Embryonic facial prominence (tissue), 1 donor: ENCODE measurements around the gene UBE2QL1.

ENCODE experiments used
- DNase-seq: peaks from one replicate; pipeline ENCODE4 v3.0.0-alpha.2; 2016; ENCODE audit errors: extremely low spot score

Gene UBE2QL1

DNA sequence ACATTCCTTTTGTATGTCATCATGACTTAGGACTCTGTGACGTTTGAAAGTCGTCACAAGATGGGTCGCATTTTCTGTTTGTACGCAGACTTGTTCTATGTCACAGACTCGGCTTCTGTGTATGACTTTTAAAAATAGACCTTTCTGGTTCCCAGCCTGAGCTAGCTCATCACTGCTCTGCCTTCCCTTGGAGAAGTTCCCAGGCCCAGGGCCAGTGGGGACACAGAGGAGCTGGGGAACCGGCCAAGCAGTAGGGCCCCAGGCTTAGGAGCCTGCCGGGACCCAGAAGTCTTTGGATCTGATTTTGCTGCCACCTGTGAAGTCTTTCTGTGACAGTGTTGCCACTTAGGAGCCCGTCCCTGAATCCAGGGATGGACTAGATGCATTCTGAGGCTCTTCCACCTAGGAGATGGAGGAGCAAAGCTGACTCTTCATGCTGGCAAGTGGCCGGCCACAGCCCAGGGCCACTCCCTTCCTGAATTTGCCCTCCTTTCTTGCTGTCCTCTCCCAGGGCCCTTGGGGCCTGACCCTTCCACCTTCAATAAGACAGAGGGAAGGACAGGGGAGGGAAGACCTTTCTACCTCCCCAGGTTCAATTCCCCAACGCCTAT lies 18.1 kb upstream of the UBE2QL1 start:
- DNase-seq: no peak

GRCh38 chr5:6431214-6432195 lies 17.2 kb upstream of the UBE2QL1 start:
- no peak for DNase-seq

DNA sequence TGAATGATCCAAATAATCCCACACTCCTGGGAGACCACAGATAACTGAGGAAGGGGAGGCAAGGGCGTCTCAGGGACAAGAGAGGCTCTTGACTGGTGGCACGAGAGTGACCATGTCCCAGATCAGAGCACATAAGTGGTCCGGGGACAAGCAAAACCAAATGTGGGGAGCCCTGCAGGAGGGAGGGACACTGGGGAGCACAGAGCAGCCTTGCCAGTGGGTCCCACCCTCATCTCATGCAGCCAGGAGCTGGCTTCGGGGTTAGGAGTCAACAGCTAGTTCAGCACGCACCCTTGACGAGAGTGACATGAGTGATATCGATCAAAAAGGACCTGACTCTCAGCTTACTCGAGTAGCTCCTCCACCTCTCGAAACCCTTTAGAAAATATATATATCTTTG lies 16.5 kb upstream of the UBE2QL1 start:
- DNase-seq: no peak

- DNase-seq: no peak
These were observed 13.9 kb upstream of the UBE2QL1 start for GRCh38 chr5:6434731-6435130.

DNA sequence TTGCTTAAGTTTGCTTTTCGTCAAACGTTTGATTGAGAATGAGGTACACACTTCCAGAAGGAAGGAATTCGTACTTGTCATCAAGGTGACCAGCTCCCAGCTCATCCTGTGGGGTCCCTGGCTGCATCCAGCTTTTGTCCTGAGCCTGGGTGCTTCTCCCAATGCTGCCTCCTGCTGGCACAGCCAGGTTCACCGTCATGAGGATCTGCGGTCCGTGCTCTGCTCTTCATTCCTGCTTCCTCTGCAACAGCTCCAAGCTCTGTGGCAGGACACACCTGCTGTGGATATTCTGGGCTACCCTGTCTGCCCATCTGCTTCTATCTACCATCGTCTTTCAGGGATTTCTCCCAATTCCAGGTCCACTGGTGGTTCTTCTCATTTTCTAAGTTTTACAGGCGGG lies 13.3 kb upstream of the UBE2QL1 start:
- no peak for DNase-seq

DNA sequence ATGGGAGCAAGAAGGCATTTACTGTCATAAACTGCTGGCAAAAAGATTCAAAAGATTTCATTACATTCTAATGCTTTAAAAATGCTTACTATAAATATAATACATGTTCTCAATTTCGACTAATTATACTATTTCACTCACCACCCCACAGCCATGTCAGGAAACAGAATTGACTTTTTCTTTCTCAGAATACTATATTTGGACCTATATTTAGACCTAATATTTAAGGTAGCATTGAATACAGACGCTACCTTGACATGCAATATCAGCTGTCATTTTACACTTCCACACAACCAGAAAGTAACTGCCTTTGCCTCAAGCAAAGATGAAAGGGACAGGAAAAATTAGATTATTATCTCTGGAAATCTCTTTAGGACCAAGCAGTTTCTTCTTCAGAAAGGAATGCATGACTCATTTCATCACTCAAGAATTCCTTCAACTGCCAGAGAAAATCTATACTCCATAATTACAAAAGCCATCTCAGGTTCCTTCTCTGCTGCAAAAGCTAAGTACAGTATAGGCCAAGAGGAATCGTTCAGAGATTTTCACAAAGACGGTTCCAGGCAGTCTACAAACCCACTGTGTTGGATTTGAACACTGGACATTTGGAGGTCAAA lies 11.8 kb upstream of the UBE2QL1 start:
- DNase-seq: no peak

- no peak for DNase-seq
These were observed 8.8 kb upstream of the UBE2QL1 start for GRCh38 chr5:6439588-6440550.

DNA sequence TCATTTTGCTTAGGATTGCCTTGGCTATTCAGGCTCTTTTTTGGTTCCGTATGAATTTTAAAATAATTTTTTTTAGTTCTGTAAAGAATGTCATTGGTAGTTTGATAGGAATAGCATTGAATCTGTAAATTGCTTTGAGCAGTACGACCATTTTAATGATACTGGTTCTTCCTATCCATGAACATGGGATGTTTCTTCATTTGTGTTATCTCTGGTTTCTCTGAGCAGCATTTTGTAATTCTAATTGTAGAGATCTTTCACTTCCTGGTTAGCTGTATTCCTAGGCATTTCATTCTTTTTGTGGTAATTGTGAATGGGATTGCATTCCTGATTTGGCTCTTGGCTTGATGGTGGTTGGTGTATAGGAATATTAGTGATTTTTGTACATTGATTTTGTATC lies 6.3 kb upstream of the UBE2QL1 start:
- DNase-seq: no peak

- DNase-seq: no peak
These were observed 5.3 kb upstream of the UBE2QL1 start for GRCh38 chr5:6443326-6443725.

DNA sequence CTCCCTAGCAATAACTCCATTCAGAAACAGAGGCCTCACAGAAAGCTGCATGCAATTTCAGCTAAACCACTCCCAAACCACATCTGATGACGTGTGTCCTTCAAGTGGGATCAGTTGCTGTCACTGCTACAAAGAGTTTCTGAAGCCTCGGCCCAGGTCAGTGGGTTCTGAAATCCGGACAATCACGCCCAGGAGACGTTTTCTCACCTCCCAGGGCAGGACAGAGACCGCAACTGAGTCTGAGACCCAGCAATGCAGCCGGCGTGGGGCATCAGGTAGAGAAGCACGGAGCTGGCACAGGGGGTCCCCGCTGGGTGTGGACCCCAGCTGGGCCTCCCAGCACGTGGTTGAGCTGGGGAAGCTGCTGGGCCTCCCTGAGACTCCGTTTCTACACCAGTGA lies 2.6 kb upstream of the UBE2QL1 start:
- no peak for DNase-seq

DNA sequence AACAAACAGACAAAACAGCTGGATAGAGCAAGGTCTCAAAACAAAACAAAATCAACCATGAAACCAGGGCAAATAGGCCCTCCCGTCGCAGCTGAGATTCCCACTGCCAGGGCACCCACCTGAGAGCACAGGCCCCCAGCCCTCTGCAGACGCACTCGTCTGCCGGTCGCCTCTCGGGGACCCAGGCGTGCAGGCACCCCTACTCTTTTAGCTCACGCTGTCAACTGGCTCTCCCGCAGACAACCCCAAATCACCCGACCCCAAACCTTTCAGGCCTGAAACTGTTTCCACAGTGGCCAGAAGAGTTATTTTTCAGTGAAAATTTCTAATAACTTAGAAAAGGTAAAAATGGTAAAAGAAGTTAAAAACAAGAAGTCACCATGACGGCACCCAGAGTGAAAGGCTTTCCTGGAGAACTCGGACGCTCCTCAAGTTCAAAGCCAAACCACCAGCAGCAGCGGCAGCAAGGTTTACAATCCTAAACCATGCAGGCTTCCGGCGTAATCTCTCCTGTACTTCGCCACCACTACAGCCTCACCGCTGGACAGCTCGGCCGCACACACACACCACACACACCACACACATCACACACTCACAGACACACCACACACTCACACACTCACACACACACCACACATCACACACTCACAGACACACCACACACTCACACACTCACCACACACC lies 1.9 kb upstream of the UBE2QL1 start:
- no peak for DNase-seq

GRCh38 chr5:6447384-6448140 lies 1.1 kb upstream of the UBE2QL1 start:
- DNase-seq: no peak

GRCh38 chr5:6448141-6448491 lies 543 bp upstream of the UBE2QL1 start:
- DNase-seq: no peak

DNA sequence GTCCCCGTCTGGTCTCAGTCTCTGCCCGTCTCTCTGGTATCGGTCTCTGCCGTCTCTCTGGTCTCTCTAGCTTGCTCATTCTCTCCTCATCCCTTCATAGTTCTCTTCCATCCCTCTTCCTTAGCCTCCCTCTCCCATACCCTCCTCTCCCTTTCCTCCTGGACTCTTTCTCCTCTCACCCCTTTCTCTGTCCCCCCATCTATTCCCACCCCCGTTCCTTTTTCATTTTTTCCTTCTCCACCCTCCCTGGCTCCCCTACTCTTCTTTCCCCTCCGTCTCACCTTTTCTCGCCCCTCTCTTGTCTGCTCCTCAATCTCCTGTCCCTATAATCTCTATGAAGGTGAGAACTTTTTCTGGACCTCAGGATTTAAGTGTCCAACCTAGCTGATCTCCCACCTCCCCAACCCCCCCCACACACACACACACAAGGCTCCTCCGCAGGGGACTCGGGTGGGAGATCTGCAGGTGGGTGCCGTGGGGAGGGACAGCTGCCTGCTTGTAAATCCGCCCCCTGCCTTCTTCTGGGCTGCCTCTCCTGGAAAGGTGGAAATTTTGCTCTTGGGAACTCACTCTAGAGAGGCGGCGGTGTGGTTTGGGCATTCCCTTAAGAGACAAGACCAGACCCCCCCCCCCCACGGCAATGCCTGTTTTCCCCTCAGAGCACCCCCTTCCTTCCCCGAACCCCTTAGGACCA lies 953 bp downstream of the UBE2QL1 start:
- DNase-seq: no peak

GRCh38 chr5:6450319-6450833 lies 1.7 kb downstream of the UBE2QL1 start:
- no peak for DNase-seq

DNA sequence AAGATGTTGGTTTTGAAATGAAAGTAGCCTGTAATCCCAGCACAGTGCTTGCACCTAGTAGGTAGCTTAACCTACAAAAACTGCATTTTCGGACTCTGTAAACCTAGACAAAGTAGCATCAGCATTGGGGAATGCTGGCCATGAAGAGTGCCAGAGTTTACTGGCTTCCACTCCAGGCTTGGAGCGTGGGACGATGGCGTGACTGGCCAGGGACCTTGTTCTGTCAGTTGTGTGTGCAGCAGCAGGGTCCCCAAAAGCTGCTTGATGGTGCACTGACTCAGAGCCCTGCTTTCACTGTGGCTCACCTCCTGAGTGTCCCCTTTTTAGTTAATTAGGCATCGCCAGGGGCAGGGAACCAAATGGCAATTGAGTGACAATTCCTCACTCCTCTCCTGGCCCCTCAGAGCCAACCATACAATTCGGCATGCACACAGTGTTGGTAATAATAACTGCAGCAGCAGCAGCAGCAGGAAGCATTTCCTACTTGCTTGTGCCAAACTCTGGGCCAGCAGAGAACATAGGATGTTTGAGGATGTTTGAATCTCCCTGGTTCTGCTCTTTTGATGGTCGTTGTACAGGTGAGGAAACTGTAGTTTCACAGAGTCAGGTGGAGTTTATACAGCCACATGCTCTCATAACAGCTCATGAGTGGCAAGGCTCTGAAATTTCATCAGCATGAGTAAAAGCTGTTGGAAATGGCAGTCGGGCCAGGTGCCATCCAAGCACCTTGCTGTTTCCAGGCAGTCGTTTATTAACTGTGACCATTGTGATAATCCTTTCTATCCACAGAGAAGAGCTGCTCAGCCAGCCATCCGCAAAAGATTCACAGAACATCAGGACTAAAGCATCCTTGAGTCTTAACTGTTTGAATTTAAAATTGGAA lies 4.2 kb downstream of the UBE2QL1 start:
- DNase-seq: no peak

DNA sequence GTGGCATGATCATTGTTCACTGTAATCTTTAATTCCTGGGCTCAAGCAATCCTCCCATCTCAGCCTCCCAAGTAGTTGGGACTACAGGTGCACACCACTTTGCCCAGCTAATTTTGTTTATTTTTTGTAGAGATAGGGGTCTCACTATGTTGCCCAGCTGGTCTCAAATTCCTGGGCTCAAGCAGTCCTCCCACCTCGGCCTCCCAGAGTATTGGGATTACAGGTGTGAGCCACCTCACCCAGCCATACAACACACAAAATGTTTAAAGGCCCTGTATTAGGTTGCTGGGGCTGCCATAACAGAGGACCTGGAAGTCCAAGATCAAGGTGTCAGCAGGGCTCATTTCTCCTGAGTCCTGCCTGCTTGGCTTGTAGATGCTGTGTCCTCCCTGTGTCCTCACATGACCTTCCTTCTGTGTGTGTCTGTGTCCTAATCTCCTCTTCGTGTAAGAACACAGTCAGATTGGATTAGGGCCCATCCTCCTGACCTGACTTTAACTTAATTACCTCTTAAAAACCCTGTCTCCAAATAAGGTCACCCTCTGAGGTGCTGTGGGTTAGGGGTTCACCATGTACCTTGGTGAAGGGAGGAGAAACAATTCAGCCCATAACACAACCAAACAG lies 5.4 kb downstream of the UBE2QL1 start:
- no peak for DNase-seq

DNA sequence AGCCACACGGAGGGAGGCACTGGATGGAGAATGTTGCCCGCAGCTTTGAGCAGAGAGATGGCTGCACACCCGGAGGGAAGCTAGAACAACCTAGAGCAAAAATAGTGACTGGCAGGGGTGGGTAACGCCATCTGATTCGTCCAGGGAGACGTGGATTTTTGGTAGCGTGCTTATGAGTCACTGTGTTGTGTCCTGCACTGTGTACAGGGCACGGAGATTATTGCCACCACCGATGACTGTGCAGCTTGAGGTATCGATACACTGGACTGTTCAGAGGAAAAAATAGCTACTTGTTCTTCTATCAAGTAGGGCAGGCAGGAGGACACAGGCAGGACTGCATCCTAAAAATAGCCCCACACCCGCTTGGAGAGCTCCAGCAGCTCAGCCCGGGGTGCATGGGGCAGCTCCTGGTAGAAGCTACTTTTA lies 6.0 kb downstream of the UBE2QL1 start:
- no peak for DNase-seq
